GM21360 (cell line): Measurements from ENCODE around the gene MYRIP.

Source experiments
- ATAC-seq: cut with Tn5 transposase; IDR thresholded peaks from one replicate; pipeline ENCODE4 v1.9.1; 2021; ENCODE audit warnings: mild to moderate bottlenecking, moderate library complexity; ENCODE audit not compliant: unreplicated experiment

The MYRIP gene

GRCh38 chr3:40216471-40216870 lies 407.1 kb downstream of the MYRIP start:
- ATAC-seq = no peak

GRCh38 chr3:40223856-40224255 lies 414.4 kb downstream of the MYRIP start:
- no peak for ATAC-seq

GRCh38 chr3:40224796-40225515 lies 415.5 kb downstream of the MYRIP start:
- no peak for ATAC-seq

GRCh38 chr3:40226636-40227035 lies 417.2 kb downstream of the MYRIP start:
- no peak for ATAC-seq

- no peak for ATAC-seq
These were observed 419.5 kb downstream of the MYRIP start for GRCh38 chr3:40228792-40229350.

GRCh38 chr3:40229386-40229785 lies 420.0 kb downstream of the MYRIP start:
- ATAC-seq = peak; percentile 80

- ATAC-seq = no peak
These were observed 420.6 kb downstream of the MYRIP start for GRCh38 chr3:40229963-40230362.

- ATAC-seq = no peak
These were observed 421.0 kb downstream of the MYRIP start for GRCh38 chr3:40230382-40230781.

GRCh38 chr3:40232626-40233025 lies 423.2 kb downstream of the MYRIP start:
- no peak for ATAC-seq

- no peak for ATAC-seq
These were observed 427.8 kb downstream of the MYRIP start for GRCh38 chr3:40237159-40237558.

GRCh38 chr3:40237889-40238571 lies 428.6 kb downstream of the MYRIP start:
- no peak for ATAC-seq

GRCh38 chr3:40240921-40241320 lies 431.5 kb downstream of the MYRIP start:
- no peak for ATAC-seq

- ATAC-seq = no peak
These were observed 432.8 kb downstream of the MYRIP start for GRCh38 chr3:40242216-40242615.

- no peak for ATAC-seq
These were observed 433.2 kb downstream of the MYRIP start for GRCh38 chr3:40242638-40243037.

GRCh38 chr3:40243056-40243455 lies 433.6 kb downstream of the MYRIP start:
- ATAC-seq = no peak

GRCh38 chr3:40247714-40248454 lies 438.5 kb downstream of the MYRIP start:
- ATAC-seq = no peak

GRCh38 chr3:40248591-40248990 lies 439.2 kb downstream of the MYRIP start:
- ATAC-seq = no peak

GRCh38 chr3:40249168-40249567 lies 439.8 kb downstream of the MYRIP start:
- ATAC-seq = no peak

GRCh38 chr3:40254491-40254890 lies 445.1 kb downstream of the MYRIP start:
- no peak for ATAC-seq

- no peak for ATAC-seq
These were observed 445.5 kb downstream of the MYRIP start for GRCh38 chr3:40254891-40255290.

GRCh38 chr3:40255532-40255931 lies 446.1 kb downstream of the MYRIP start:
- no peak for ATAC-seq

- no peak for ATAC-seq
These were observed 448.7 kb downstream of the MYRIP start for GRCh38 chr3:40258064-40258463.
